ENCODE measurements around the gene RGS19. TPM values are rescaled to one million over a fixed set of nuclear protein-coding genes. Genes with fewer than 3 reads are reported as not detected.

Gene RGS19
- total and polyA plus RNA-seq, 4 donors = 4.9 to 12.9 (median 6.3) TPM

- TF ChIP-seq REST (IDR thresholded peaks at IDR 0.05) = no peak
- TF ChIP-seq TAF1 (conservative IDR thresholded peaks at IDR 0.05) = no peak
- no peak for TF ChIP-seq NR2F2 (IDR thresholded peaks at IDR 0.05)
- TF ChIP-seq RAD21 (IDR thresholded peaks at IDR 0.05) = no peak
- no peak for TF ChIP-seq EGR1 (IDR thresholded peaks at IDR 0.05; ENCODE audit: low read depth in 2 of 2)
- TF ChIP-seq RXRA (IDR thresholded peaks at IDR 0.05) = no peak
Observed at GRCh38 chr20:64027981-64028685, 51.2 kb downstream of the RGS19 start (continued).

GRCh38 chr20:64025826-64026412 is 53.4 kb downstream of the RGS19 start:
- WGBS = 94% methylated on average over 29 of the region's 29 CpGs
- peaks cover 15 to 34% (median 27%) of the 10 kb centered on the region in 4 donors for H3K4me1 ChIP-seq (ENCODE audit: control insufficient read depth in 4 of 4, insufficient read depth in 4 of 4, low read length in 3 of 4)
- H3K4me3 ChIP-seq (ENCODE audit: low read depth in 1 of 3, low read length in 3 of 3) = no peak overlapping the region
- H3K9ac ChIP-seq (ENCODE audit: low read depth in 1 of 2, low read length in 2 of 2) = no peak overlapping the region
- H3K36me3 ChIP-seq (ENCODE audit: control insufficient read depth in 4 of 4, insufficient read depth in 3 of 4, low read depth in 1 of 4, low read length in 3 of 4) = peaks cover 13 to 60% (median 28%) of the 10 kb centered on the region in 4 donors
- no peak overlapping the region for H3K27ac ChIP-seq (ENCODE audit: low read depth in 1 of 2, low read length in 2 of 2)
- TF ChIP-seq GABPA (IDR thresholded peaks at IDR 0.05 in 1 of 2, conservative IDR thresholded peaks at IDR 0.05 in 1 of 2) = no peak
- no peak for TF ChIP-seq HNF4G (IDR thresholded peaks at IDR 0.05)
- TF ChIP-seq ATF3 (IDR thresholded peaks at IDR 0.05) = no peak
- no peak for TF ChIP-seq RAD21 (IDR thresholded peaks at IDR 0.05)
- no peak for TF ChIP-seq JUND (IDR thresholded peaks at IDR 0.05)
- no peak for TF ChIP-seq HNF4A (conservative IDR thresholded peaks at IDR 0.05)
- no peak for TF ChIP-seq RXRA (IDR thresholded peaks at IDR 0.05)
- TF ChIP-seq EGR1 (IDR thresholded peaks at IDR 0.05; ENCODE audit: low read depth in 2 of 2) = no peak
- no peak for TF ChIP-seq TAF1 (conservative IDR thresholded peaks at IDR 0.05)
- TF ChIP-seq REST (IDR thresholded peaks at IDR 0.05) = no peak
- TF ChIP-seq YY1 (IDR thresholded peaks at IDR 0.05) = no peak
- no peak for TF ChIP-seq FOXA2 (IDR thresholded peaks at IDR 0.05)
- TF ChIP-seq FOXA1 (IDR thresholded peaks at IDR 0.05) = no peak
- TF ChIP-seq CTCF (IDR thresholded peaks at IDR 0.05; ENCODE audit: low read depth, low read length, missing input control) = no peak
- no peak for TF ChIP-seq MAX (IDR thresholded peaks at IDR 0.05)
- DNase-seq (ENCODE audit: low spot score) = no peak
- H3K27me3 ChIP-seq (ENCODE audit: control insufficient read depth in 4 of 4, insufficient read depth in 4 of 4, low read length in 3 of 4) = no peaks in the 10 kb centered on the region
- no peaks in the 10 kb centered on the region for H3K9me3 ChIP-seq (ENCODE audit: control insufficient read depth in 4 of 4, low read length in 3 of 4)

Data from liver (tissue), 9 donors.